Activated gamma-delta T cell (primary cell): Measurements from ENCODE around the gene AKAP17A.

ENCODE experiments used
- DNase-seq: peaks from one replicate; lab custom pipeline; 2025; lab: John Stamatoyannopoulos, UW

The AKAP17A gene

DNA sequence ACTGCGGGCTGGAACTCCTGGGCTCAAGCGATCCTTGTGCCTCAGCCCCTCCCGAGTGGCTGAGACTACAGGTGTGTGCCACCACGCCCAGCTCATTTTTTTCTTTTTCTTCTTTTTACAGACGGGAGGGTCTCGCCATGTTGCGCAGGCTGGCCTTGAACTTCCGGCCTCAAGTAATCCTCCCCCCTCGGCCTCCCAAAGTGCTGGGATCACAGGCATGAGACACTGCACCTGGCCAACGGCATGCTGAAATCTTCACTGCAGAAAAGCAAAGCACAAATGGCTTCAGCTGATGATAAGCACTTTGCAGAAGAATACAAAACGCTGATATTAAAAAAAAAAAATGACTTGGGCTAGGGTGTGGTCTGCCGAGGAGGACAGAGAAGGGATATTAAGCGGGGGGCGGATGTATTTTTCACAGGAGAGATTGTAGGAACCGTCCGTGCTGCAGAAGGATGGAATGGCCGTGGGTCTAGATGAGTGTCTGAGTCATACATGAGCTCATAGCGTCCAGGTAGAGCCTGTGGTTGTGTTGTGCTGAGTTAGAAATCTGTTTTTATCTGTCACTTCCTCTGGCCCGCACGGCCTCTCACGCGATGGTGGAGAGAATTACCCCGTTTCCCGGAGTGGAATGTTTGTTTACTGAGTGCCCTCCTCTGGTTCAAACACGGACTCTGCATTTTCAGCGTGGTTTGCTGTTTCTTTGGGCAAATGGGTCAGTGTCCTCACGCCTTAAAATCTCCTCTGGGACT lies 8.5 kb upstream of the AKAP17A start:
- no peak for DNase-seq

- DNase-seq = no peak
Observed at GRCh38 chrX:1584237-1585011, 7.0 kb upstream of the AKAP17A start.

GRCh38 chrX:1587161-1587560 lies 4.2 kb upstream of the AKAP17A start:
- DNase-seq = no peak

DNA sequence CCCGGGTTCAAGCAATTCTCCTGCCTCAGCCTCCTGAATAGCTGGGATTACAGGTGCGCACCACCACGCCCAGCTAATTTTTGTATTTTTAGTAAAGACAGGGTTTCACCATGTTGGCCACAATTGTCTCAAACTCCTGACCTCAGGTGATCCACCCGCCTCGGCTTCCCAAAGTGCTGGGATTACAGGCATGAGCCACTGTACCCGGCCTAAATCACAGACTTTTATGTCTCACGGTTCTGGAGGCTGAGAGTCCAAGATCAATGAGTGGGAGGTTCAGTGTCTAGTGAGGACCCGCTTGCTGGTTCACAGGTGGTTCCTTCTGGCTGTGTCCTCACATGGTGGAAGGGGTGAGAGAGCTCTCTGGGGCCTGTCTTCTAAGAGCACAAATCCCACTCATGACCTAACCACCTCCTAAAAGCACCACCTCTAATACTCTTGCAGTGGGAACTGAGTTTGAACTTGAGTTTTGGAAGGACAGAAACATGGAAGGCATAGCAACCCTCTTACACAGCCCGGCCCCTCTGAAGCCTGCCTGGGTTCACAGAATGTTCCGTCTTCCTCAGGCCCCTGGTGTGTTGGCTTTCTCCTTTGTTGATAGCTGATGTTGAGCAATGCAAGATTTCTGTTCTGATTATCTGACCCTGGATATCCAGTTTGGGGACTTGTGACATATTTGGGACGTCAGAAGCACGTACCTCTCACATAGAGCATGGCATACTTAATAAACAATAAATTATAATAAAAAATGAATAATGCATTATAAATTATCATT lies 1.9 kb upstream of the AKAP17A start:
- no peak for DNase-seq

DNA sequence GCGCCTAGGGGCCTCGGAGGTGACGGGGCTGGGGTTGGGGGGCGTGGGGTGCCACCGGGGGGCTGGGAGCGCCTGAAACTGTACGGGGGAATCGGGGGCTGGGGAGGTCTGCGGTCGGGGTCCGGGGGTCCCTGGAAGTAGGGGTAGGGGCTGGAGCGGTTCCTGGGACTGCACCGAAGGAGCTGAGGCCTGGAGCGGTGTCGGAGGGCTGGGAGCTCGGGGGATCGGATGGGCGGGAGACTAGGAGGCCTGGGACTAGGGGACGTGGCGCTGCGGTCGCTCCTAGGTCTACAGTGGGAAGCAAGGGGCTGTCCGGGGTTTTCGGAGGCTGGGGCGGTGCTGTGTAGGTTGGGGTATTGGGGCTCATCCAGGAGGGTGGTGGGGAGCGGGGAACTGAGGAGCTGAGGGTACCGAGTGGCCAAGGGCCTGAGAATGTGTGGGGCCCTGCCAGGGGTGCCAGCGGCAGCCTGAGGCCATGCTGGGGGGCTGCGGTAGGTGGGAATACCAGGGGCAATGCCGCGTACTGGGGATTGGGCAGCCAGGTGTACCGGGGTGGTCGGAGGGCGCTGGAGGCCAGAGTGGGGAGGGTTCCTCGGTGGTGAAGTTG lies 562 bp downstream of the AKAP17A start:
- no peak for DNase-seq

GRCh38 chrX:1592470-1593142 lies 1.2 kb downstream of the AKAP17A start:
- DNase-seq = peak; percentile 16

GRCh38 chrX:1593286-1594271 lies 2.2 kb downstream of the AKAP17A start:
- DNase-seq = no peak

GRCh38 chrX:1595711-1596060 lies 4.3 kb downstream of the AKAP17A start:
- DNase-seq = no peak

DNA sequence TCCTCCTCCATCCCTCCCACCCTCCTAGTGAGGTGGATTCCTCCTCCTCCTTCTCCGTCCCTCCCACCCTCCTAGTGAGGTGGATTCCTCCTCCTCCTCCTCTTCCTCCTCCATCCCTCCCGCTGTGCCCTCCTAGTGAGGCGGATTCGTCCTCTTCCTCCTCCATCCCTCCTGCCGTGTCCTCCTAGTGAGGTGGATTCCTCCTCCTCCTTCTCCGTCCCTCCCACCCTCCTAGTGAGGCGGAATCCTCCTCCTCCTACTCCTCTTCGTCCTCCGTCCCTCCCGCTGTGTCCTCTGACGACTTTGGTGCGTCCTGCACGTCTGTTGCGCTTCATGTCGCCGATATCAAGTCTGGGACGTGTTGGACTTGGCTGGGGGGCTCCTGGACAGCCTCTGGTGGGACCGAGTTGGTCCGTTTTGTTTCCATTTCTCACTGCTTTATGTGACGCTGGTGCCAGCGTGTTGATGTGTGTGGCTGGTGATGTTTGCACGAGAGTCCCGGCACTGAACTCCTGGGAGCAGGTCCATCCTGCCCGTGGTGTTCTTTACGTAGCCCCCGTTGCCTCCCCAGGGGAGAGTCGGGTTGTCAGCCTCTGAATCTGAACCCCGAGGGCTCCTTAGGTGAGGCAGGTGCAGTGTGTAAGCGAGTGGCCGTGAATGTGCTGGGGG lies 5.4 kb downstream of the AKAP17A start:
- DNase-seq = no peak

DNA sequence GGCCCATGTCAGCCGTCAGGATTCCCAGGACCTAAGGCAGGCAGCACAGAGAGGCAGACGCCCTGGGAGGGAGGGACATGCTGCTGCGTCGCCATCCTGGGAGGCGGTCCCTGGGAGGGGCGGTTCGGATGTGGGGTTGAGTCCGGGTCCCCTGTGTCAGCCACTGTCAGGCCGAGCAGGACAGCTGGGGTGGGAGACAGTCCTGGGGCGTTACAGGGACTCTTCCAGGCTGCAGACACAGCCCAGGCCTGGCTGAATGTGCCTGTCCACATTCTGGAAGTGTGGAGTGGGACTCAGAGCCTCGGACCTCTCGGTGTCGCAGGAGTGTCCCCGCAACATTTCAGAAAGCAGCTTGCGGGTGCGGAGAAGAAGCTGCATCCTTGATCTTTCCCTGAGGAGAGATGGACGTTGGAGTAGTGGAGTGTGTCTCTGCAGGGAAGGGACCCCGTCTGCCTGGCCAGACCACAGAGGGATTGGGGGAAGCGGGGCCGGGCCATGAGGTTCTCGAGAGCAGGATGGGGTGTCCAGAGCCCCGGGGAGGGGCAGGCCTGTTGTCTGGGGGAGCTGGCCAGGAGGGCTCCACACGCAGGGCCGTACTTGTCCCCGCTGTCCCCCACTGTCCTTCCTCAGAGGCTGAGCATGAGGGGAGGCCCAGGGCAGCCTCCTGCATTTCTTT lies 6.1 kb downstream of the AKAP17A start:
- DNase-seq = no peak

- no peak for DNase-seq
Observed at GRCh38 chrX:1598021-1598875, 6.8 kb downstream of the AKAP17A start.

- DNase-seq = no peak
Observed at GRCh38 chrX:1598876-1599790, 7.7 kb downstream of the AKAP17A start.

GRCh38 chrX:1599791-1600405 lies 8.5 kb downstream of the AKAP17A start:
- no peak for DNase-seq

- no peak for DNase-seq
Observed at GRCh38 chrX:1600406-1601050, 9.1 kb downstream of the AKAP17A start.

DNA sequence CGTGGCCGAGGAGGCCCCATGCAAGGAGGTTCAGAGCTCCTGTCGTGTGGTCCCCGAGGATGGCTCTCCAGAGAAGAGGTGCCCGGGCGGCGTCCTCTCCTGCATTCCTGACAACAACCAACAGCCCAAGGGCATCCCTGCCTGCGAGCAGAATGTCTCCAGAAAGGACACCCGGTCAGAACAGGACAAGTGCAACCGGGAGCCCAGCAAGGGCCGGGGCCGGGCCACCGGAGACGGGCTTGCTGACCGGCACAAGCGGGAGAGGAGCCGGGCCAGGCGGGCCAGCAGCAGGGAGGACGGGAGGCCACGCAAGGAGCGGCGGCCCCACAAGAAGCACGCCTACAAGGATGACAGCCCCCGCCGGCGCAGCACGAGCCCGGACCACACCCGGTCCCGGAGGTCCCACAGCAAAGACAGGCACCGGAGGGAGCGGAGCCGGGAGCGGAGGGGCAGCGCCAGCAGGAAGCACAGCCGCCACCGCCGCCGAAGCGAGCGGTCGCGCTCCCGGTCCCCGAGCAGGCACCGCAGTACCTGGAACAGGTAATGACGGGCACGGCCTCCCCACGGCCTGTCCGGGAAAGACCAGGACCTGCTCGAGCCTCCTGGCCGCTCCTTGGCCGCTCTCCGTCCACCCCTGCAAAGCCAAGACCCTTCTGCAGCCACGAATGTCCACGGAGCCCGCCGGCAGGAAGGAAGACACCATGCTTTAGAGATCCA lies 9.8 kb downstream of the AKAP17A start:
- peak; percentile 13 for DNase-seq

GRCh38 chrX:1601768-1602085 lies 10.3 kb downstream of the AKAP17A start:
- no peak for DNase-seq
